Measurements from ENCODE around the gene IGFLR1. TPM values are rescaled to one million over a fixed set of nuclear protein-coding genes. Genes with fewer than 3 reads are reported as not detected.

The IGFLR1 gene
- total RNA-seq, 1 donor from 2014 or later = not detected

DNA sequence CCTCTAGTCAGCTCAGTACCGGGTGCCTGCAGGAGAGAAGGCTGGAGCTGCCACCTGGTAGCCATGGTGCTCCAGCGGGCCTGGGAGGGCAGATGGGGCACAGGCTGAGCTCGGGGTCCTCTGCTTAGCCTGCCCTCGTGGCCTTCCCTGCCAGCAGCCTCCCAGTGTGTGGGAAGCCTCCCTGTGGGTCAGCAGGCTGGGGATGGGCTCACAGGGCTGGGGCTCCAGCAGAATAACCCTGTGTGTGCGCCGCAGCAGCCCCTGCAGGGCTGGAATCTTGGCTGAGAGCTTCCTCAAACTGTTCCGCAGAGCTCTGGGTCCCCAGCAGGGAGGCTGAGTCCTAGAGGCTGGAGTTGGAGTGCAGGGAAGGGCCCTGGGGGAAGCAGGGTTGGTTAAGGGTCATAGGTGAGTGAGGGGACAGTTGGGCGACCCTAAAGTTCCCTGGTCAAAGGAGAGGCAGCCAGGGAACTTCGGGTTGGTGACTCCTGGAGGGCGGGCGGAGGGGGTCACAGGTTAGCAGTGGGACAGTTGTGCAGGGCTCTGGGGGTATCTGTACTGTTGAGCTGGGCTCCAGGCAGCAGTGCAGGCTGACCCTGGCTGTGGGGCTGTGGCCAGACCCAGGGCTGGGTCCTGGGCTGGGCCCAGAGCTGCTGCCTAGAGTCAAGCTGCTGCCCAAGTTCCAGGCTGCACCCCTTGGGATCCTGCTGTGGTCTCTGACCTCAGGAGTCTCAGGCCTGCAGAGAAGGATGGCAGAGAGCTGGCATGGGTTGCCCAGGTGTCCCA lies 47.1 kb upstream of the IGFLR1 start:
- no peak for DNase-seq (ENCODE audit: low spot score in 2 of 2)
- no peaks in the 10 kb centered on the region for H3K4me1 ChIP-seq
- H3K9me3 ChIP-seq = no peaks in the 10 kb centered on the region
- no peak overlapping the region for H3K4me3 ChIP-seq
- intact Hi-C loops (cut with DNase I) = no loop called here
- no peaks in the 10 kb centered on the region for H3K27me3 ChIP-seq
- peaks cover 0 to 15% of the 10 kb centered on the region in 2 donors for H3K36me3 ChIP-seq
- no peak for TF ChIP-seq CTCF (IDR thresholded peaks at IDR 0.05)
- H3K27ac ChIP-seq = no peak overlapping the region

- intact Hi-C loops (cut with DNase I) = no loop called here
- H3K36me3 ChIP-seq = peaks cover 3 to 15% of the 10 kb centered on the region in 2 donors
- no peak for TF ChIP-seq CTCF (IDR thresholded peaks at IDR 0.05)
These were observed 46.1 kb upstream of the IGFLR1 start for GRCh38 chr19:35788205-35788960.

GRCh38 chr19:35787227-35787799 lies 45.1 kb upstream of the IGFLR1 start:
- Histone ChIP-seq H3K4me3 (no peak overlapping the region), H3K36me3 (peaks cover 9 to 22% of the 10 kb centered on the region in 2 donors), H3K4me1 (no peaks in the 10 kb centered on the region), H3K9me3 (no peaks in the 10 kb centered on the region), H3K27me3 (no peaks in the 10 kb centered on the region), H3K27ac (no peak overlapping the region)
- intact Hi-C loops (cut with DNase I) = no loop called here
- DNase-seq (ENCODE audit: low spot score in 2 of 2) = no peak
- no peak for TF ChIP-seq CTCF (IDR thresholded peaks at IDR 0.05)

More at GRCh38 chr19:35788205-35788960, 46.1 kb upstream of the IGFLR1 start:
- Histone ChIP-seq H3K27me3 (no peaks in the 10 kb centered on the region), H3K4me3 (no peak overlapping the region), H3K9me3 (no peaks in the 10 kb centered on the region), H3K4me1 (no peaks in the 10 kb centered on the region), H3K27ac (no peak overlapping the region)
- no peak for DNase-seq (ENCODE audit: low spot score in 2 of 2)

- Histone ChIP-seq H3K36me3 (peaks cover 10 to 28% of the 10 kb centered on the region in 2 donors), H3K9me3 (no peaks in the 10 kb centered on the region), H3K27ac (no peak overlapping the region), H3K4me3 (no peak overlapping the region), H3K27me3 (no peaks in the 10 kb centered on the region), H3K4me1 (no peaks in the 10 kb centered on the region)
- TF ChIP-seq CTCF (IDR thresholded peaks at IDR 0.05) = no peak
- intact Hi-C loops (cut with DNase I) = no loop called here
- no peak for DNase-seq (ENCODE audit: low spot score in 2 of 2)
These were observed 44.3 kb upstream of the IGFLR1 start for GRCh38 chr19:35786299-35787160.

DNA sequence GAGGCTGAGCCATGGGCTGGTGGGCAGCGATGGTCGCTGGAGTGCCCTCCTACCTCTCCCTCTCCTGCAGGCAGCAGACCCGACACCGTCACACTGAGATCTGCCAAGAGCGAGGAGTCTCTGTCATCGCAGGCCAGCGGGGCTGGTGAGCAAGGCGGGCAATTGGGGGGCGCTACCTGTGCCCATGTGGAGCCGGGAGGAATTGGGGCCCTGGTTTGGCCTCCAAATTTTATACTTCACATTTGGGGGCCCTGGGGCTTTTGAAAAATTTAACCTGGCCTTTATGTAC lies 43.0 kb upstream of the IGFLR1 start:
- H3K36me3 ChIP-seq = peaks cover 19 to 40% of the 10 kb centered on the region in 2 donors
- H3K4me3 ChIP-seq = no peak overlapping the region
- DNase-seq (ENCODE audit: low spot score in 2 of 2) = no peak

More for the DNA sequence above, 43.0 kb upstream of the IGFLR1 start:
- Histone ChIP-seq H3K27me3 (no peaks in the 10 kb centered on the region), H3K4me1 (no peaks in the 10 kb centered on the region), H3K27ac (no peak overlapping the region), H3K9me3 (no peaks in the 10 kb centered on the region)
- intact Hi-C loops (cut with DNase I) = no loop called here
- no peak for TF ChIP-seq CTCF (IDR thresholded peaks at IDR 0.05)
